ENCODE results near the gene RBM20.

DNA sequence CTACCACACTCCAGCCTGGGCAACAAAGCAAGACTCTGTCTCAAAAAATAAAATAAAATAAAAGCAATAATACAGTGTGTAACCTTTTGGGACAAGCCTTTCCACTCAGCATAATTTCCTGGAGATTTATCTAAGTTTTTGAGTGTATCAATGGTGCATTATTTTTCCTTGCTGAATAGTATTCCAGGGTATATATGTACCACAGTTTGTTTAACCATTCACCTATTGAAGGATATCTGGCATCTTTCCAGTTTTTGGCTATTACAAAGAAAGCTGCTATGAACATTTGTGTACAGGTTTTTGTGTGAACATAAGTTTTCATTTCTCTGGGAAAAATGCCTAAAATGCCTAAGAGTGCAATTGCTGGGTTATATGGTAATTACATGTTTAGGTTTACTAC, 59.9 kb downstream of the RBM20 start:
- TF ChIP-seq CTCF (IDR thresholded peaks at IDR 0.05) (no peak), POLR2AphosphoS5 (IDR thresholded peaks at IDR 0.05) (no peak), POLR2A (IDR thresholded peaks at IDR 0.05) (no peak)

Data from sigmoid colon (tissue), 4 donors.